ENCODE measurements around the gene ERC2.
"Not testable (repeated sequence)": the region's sequence is repeated elsewhere in the genome, so short reads cannot be mapped to it uniquely, and the experiment has no call there.

Gene ERC2

GRCh38 chr3:56060521-56061278 is 407.6 kb downstream of the ERC2 start:
- DNase-seq (ENCODE audit: low spot score) = no peak

DNA sequence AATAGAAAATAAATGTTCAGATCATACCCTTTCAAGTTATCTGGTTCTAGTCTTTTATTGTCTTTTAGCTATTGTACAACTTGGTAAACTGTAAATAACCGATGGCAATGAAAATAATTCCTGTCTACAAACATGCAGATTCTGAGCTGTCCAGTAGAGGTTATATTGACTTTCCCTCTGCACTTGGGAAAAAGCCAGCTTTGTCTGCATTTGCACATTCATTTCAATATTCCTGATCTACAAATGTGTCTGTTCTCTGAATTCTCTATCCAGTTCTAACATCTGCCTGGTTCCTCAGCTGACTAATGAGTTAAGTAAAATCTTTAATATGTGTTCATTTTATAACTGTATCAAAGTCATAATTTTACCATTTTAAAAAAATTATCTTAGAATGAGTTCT is 408.5 kb downstream of the ERC2 start:
- DNase-seq (ENCODE audit: low spot score) = no peak

- DNase-seq (ENCODE audit: low spot score) = no peak
These were observed 412.3 kb downstream of the ERC2 start for GRCh38 chr3:56055951-56056350.

GRCh38 chr3:56055546-56055945 is 412.7 kb downstream of the ERC2 start:
- no peak for DNase-seq (ENCODE audit: low spot score)

DNA sequence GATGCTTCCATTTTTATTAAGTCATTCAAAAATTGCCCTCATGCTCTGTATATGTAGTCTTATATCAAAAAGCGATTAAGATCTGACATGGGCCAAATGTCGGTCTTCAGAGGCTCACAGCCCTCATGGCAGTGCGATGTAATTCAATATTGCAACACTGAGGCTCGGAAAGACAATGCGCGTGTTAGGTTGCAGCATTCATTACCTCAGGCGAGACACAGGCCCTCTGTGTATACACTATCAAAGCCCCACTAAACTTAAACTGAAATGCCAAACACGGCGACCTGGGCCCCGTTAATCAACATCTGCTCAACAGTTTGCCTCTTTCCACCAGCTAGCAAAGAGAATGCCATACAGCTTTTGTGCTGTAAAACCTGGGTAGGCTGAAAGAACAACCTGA is 413.4 kb downstream of the ERC2 start:
- no peak for DNase-seq (ENCODE audit: low spot score)

DNA sequence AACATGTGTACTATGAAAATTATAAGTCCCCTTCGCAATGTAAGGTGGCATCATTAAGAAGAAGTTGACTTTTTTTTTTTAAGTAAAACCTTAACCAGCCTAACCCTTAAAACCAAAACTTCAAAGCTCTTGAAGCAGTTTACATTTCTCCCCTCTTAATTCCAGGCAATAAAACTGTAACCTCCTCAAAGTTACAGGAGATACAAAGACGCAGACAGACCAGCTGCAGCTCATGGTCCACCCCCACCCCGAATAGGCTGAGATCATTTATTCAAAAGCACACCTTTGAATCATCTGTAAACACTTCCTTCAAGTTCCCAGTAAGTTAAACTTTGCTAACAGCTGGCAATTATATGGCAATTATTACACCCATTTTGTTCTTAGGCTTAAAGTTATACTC is 414.5 kb downstream of the ERC2 start:
- DNase-seq (ENCODE audit: low spot score) = no peak

- no peak for DNase-seq (ENCODE audit: low spot score)
These were observed 416.1 kb downstream of the ERC2 start for GRCh38 chr3:56052188-56052587.

DNA sequence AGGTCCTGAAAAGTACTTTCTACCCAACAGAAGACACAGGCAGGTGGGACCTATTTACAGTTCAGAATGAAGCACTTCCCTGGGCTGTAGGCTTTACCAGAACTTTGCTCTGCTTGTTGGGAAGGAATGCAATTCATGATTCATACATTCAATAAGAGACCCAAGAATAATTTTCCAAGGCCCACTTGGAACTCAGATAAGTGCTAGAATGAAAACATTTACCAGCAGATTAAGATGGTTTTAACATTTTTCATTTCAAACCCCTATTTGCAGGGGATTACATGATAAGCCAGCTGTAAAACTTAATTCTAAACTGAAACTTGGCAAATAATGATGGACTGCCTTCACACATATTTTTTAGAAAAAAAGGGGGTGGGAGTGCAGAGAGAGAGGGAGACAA is 417.2 kb downstream of the ERC2 start:
- DNase-seq (ENCODE audit: low spot score) = no peak

DNA sequence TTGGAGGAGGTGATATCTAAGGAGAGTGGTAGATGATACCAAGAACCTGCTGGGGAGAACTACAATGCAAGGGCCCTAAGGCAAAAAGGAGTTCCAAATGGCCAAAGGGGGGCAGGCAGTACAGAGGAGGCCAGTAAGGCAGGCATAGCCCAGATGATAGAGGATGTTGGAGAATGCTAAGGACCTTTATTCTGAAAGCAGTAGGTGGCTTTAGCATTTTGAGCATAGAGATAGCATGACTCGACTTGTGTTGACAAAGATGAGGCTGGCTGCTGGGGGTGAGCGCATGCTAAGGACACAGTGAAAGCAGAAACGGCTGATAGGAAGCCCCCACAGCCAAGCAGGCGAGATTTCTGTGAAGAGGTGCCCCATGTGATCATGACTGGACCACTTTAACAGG is 419.3 kb downstream of the ERC2 start:
- DNase-seq (ENCODE audit: low spot score) = no peak

- no peak for DNase-seq (ENCODE audit: low spot score)
These were observed 419.9 kb downstream of the ERC2 start for GRCh38 chr3:56048331-56048730.

DNA sequence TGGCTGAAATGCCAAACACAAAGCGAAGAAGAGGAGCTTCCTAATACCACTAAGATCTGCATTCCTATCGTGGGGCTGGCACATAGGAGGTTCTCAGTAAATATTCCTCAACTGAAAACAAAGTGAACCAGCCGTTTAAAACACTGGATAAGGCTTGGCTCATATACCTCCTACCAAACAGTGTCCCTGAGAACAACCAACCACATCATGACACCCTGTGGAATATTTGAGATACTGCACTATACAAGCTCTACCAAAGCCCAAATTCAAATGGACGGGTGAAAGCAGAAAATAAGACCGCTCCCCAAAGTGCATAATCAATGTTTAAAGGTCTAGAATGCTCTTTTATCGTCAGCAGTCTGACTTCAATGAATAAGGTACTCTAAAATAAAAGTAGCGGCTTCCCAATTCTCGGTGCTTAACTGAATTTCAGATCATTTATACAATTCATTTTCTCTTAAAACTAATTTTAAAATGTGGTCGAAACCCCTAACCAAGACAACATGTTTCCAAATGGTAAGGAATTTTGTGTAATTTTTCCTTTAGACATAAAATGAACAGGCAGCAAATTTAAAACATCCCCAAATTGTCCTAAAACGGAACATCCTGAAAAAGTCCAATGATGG is 425.8 kb downstream of the ERC2 start:
- no peak for DNase-seq (ENCODE audit: low spot score)

DNA sequence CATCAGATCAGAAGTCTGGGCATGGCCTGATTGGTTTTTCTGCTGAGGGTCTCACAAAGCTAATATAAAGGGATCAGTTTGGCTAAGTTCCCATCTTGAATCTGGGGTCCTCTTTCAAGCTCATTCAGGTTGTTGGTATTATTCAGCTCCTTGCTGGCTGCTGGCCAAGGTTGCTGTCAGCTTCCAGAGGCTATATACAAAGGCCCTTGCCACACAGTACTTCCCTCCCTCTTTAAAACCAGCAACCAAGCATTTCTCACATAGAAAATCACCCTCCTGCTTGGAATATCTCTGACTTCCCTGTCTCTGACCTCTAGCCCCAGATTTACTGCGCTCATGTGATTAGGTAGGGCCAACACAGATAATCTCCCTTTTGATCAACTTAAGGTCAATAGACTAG is 442.9 kb downstream of the ERC2 start:
- no peak for DNase-seq (ENCODE audit: low spot score)

GRCh38 chr3:56023546-56023945 is 444.7 kb downstream of the ERC2 start:
- no peak for DNase-seq (ENCODE audit: low spot score)

- no peak for DNase-seq (ENCODE audit: low spot score)
These were observed 445.6 kb downstream of the ERC2 start for GRCh38 chr3:56022619-56023018.

GRCh38 chr3:56019490-56020146 is 448.6 kb downstream of the ERC2 start:
- DNase-seq (ENCODE audit: low spot score) = no peak

- not testable (repeated sequence) for DNase-seq (ENCODE audit: low spot score)
These were observed 452.9 kb downstream of the ERC2 start for GRCh38 chr3:56015374-56015773.

DNA sequence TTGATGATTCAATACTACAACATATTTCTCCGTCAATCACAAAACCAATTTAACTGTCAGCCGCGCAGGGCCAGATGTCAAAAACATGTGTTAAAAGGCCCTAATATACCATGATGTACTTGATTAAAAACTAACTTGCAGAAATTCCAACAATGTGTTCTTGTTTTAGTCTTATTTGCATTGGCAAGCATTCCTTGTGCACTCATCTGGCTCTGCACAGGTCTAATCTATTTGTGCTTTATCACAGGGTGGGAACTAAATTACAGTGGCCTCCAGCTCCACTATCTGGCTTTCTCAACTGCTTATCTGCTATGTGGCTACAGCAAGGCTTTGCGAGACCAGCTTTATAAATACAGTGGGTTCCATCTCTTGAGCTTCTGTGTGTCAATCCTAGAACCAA is 455.5 kb downstream of the ERC2 start:
- no peak for DNase-seq (ENCODE audit: low spot score)

GRCh38 chr3:56005196-56005805 is 463.0 kb downstream of the ERC2 start:
- no peak for DNase-seq (ENCODE audit: low spot score)

DNA sequence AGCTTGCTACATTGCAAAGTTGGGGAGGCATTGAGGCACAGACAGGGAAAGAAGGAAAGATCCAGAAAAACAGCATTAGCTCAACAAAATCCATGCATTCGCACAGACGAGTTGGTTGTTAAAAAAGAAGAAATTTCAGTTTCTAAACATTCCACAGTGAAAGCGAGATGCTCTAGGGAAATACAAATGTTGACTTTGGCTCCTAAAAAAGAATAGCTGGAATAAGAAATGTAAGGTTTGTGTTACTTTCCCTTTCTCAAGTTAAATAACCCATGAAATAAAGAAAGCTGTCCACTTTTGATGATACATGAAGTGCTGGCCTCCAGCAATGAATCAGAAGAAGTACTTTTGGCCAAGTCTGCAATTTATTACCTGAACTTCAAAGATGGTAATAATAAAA is 465.1 kb downstream of the ERC2 start:
- DNase-seq (ENCODE audit: low spot score) = no peak

GRCh38 chr3:56001991-56002390 is 466.3 kb downstream of the ERC2 start:
- no peak for DNase-seq (ENCODE audit: low spot score)

DNA sequence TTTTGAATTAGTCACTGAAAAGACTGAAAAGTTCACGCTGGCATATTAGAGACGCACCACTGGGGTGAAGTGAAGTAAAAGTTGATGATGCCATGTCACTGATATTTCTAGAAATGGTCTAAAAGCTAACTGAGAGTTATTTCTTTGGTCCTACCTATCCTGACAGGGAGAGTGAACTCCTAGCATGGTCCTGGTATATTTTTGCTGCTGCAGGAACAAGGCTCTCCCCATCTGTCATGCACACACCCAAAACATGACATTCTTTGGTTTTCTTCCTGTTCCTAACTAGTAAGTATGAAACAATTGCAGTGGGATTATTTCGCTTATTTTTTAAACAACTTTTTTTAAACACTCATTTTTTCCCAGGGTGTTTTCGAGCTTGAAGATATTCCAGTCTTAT is 466.7 kb downstream of the ERC2 start:
- no peak for DNase-seq (ENCODE audit: low spot score)

GRCh38 chr3:55989366-55989765 is 478.9 kb downstream of the ERC2 start:
- no peak for DNase-seq (ENCODE audit: low spot score)

DNA sequence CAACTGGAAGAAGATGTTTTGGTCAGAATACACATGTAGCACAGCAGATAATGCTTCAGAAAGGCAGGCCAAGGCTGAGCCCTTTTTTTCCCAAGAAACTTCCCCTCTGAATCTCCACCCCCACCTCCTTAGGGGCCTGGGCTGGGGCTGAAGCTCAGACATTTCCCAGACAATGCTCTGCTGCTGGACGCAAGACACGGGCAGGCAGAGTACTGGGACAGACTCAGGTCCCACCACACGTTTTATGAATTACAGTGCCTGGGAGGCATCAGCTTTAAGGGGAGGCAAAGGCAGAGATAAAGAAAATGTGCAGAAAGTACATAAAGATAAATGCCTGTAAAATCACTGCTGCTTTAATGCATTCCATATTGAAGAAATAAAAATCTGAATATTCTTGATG is 479.4 kb downstream of the ERC2 start:
- DNase-seq (ENCODE audit: low spot score) = no peak
